Colonic mucosa (tissue), 4 donors: ENCODE measurements around the gene LIPK. TPM values are rescaled to one million over a fixed set of nuclear protein-coding genes. Genes with fewer than 3 reads are reported as not detected.

ENCODE experiments used
- DNase-seq: peaks from one replicate; pipeline ENCODE4 v3.0.0-alpha.2; 2020
- H3K27ac ChIP-seq: fragments of 200-600 bp; one replicate; pipeline ENCODE4 v1.8.0; 2021
- H3K27me3 ChIP-seq: fragments of 200-600 bp; one replicate; pipeline ENCODE4 v1.8.0; 2021
- H3K36me3 ChIP-seq: fragments of 200-600 bp; one replicate; pipeline ENCODE4 v1.8.0; 2021
- H3K4me1 ChIP-seq: fragments of 200-600 bp; one replicate; pipeline ENCODE4 v1.8.0; 2021; ENCODE audit warnings: mild to moderate bottlenecking
- H3K4me3 ChIP-seq: fragments of 200-600 bp; one replicate; pipeline ENCODE4 v1.8.0; 2021
- H3K9ac ChIP-seq, 2 donors: one replicate each; pipeline ENCODE4 v1.7.0; 2013; ENCODE audit warnings: control low read depth in 2 of 2, low read depth in 2 of 2, low read length in 2 of 2
- H3K9me3 ChIP-seq: fragments of 200-600 bp; one replicate; pipeline ENCODE4 v1.8.0; 2021
- CTCF ChIP-seq: fragments of 200-600 bp; IDR thresholded peaks from one replicate; pipeline ENCODE4 v1.8.0; 2022; ENCODE audit warnings: antibody characterized with exemption, mild to moderate bottlenecking
- intact Hi-C: fragments of 100-400 bp; cut with DNase I; formaldehyde crosslinking; loops from one replicate; pipeline ENCODE4 v1.14.1; 2022
- total RNA-seq, 2 donors: library from RNA; stranded (reverse); fragmentation: NEBNext Ultra II Directional in 1 of 2; extraction: Animal tissue kit (Norgen Biotek cat#: 25700) in 1 of 2; gene quantifications; one replicate each; pipeline ENCODE4 v1.2.1, GENCODE V29; 2021
- donor health status: healthy.
- donor health status: DM: no; HTN: no; CAD: no.
- donor health status: DM: no; HTN: no; CAD: no.

The LIPK gene
- total RNA-seq, 2 donors from 2014 or later: not detected

- no peaks in the 10 kb centered on the region for H3K27me3 ChIP-seq
- intact Hi-C loops: no loop called here
- H3K27ac ChIP-seq: no peak overlapping the region
- TF ChIP-seq CTCF: no peak
- no peaks in the 10 kb centered on the region for H3K4me1 ChIP-seq
- H3K9me3 ChIP-seq: no peaks in the 10 kb centered on the region
- H3K9ac ChIP-seq: no peak overlapping the region
- DNase-seq: no peak
- no peaks in the 10 kb centered on the region for H3K36me3 ChIP-seq
- H3K4me3 ChIP-seq: no peak overlapping the region
These were observed 86.6 kb downstream of the LIPK start for GRCh38 chr10:88792661-88793060.

DNA sequence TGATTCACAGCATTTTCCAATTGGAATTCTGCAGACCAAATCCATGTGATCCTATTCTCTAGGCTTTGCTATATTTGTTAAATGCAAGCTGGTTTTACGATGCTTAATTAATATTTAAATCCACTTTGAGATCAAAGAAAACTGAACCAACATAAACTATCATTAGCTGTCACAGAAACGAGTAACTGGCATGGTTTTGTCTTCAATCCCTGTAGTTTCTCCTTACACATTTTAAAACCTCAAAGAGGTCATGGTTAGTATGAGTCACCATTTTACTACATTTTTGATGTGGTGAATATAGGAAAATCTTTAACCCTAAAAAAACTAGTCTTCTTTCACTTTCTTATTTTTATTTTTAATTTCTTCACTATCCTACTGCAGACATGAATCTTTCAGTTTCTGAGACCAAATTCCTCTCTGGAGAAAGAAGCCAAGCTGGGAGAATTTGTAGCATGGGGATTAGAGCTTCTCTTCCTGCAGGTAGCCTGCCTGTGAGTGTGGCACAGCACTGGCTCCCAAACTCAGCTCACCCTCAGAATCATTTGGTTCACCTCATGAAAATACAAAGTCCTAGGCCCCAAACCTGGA, 87.8 kb downstream of the LIPK start:
- Histone ChIP-seq H3K36me3 (no peaks in the 10 kb centered on the region), H3K27me3 (no peaks in the 10 kb centered on the region), H3K9ac (no peak overlapping the region), H3K9me3 (no peaks in the 10 kb centered on the region), H3K4me3 (no peak overlapping the region), H3K4me1 (no peaks in the 10 kb centered on the region), H3K27ac (no peak overlapping the region)
- no peak for DNase-seq
- TF ChIP-seq CTCF: no peak
- intact Hi-C loops: no loop called here

- Histone ChIP-seq H3K4me3 (no peak overlapping the region), H3K9me3 (no peaks in the 10 kb centered on the region), H3K27me3 (no peaks in the 10 kb centered on the region), H3K27ac (no peak overlapping the region), H3K36me3 (no peaks in the 10 kb centered on the region), H3K4me1 (no peaks in the 10 kb centered on the region), H3K9ac (no peak overlapping the region)
- DNase-seq: no peak
- intact Hi-C loops: no loop called here
- TF ChIP-seq CTCF: no peak
These were observed 88.7 kb downstream of the LIPK start for GRCh38 chr10:88794731-88795130.

GRCh38 chr10:88800152-88801125, 94.4 kb downstream of the LIPK start:
- Histone ChIP-seq H3K36me3 (no peaks in the 10 kb centered on the region), H3K9ac (no peak overlapping the region), H3K9me3 (no peaks in the 10 kb centered on the region), H3K4me1 (no peaks in the 10 kb centered on the region), H3K27ac (no peak overlapping the region), H3K27me3 (no peaks in the 10 kb centered on the region), H3K4me3 (no peak overlapping the region)
- no peak for TF ChIP-seq CTCF
- intact Hi-C loops: loop anchor here (10.0 kb wide), 1 partner anchor 226 kb away; no protein-coding TSS in a partner anchor
- no peak for DNase-seq

Other genes with a start within 250 kb of the LIPK start
- gene RNLS, start 122.9 kb upstream of the LIPK start, total RNA-seq: 10 to 100 TPM; 13.0 to 19.1 TPM
- under 1 TPM in 1 of 2 donors, not detected in 1; 0.16 TPM for gene LIPJ, start 119.5 kb upstream of the LIPK start, total RNA-seq
- gene LIPF, start 41.8 kb upstream of the LIPK start, total RNA-seq: not detected
- not detected for gene LIPN, start 53.8 kb downstream of the LIPK start, total RNA-seq
- not detected for gene LIPM, start 96.5 kb downstream of the LIPK start, total RNA-seq
- 10 to 100 TPM; 26.6 to 28.2 TPM for gene ANKRD22, start 145.6 kb downstream of the LIPK start, total RNA-seq
- gene STAMBPL1, start 174.0 kb downstream of the LIPK start, total RNA-seq: 10 to 100 TPM; 16.3 to 20.4 TPM
- gene ACTA2, start 246.5 kb downstream of the LIPK start, total RNA-seq: 100 to 1,000 TPM in 1 of 2 donors, 10 to 100 TPM in 1; 88.3 to 265 TPM